Activated T-cell treated with anti-CD3 and anti-CD28 coated beads, Interleukin-2, amount 50 U/mL, for 72 hours (primary cell): ENCODE results near the gene UBE2E2. TPM values are rescaled to one million over a fixed set of nuclear protein-coding genes. Genes with fewer than 3 reads are reported as not detected.

Experiments used
- ATAC-seq, 2 donors: fragments of 150-1000 bp; cut with Tn5 transposase; replicated peaks in 1 of 2; 2 replicates each; pipeline ENCODE4 v1.10.0; 2021; ENCODE audit warnings: moderate library complexity in 2 of 2, mild to moderate bottlenecking in 1 of 2
- DNase-seq, 2 donors: peaks; one replicate each; pipeline ENCODE4 v3.0.0; 2021 to 2022; ENCODE audit warnings: mixed read lengths in 1 of 2
- H3K27ac Mint-ChIP-seq: one replicate; pipeline ENCODE4 v1.8.0; 2022; ENCODE audit warnings: mild to moderate bottlenecking, moderate library complexity, mixed read lengths
- H3K27me3 Mint-ChIP-seq: one replicate; pipeline ENCODE4 v1.8.0; 2022; ENCODE audit warnings: low read depth, mixed read lengths
- H3K36me3 Mint-ChIP-seq, 2 donors: one replicate each; pipeline ENCODE4 v1.8.0; 2022; ENCODE audit warnings: mixed read lengths in 2 of 2, mild to moderate bottlenecking in 1 of 2; ENCODE audit not compliant: insufficient read depth in 2 of 2
- H3K4me1 Mint-ChIP-seq: one replicate; pipeline ENCODE4 v1.8.0; 2022; ENCODE audit warnings: low read depth, mixed read lengths
- H3K4me3 Mint-ChIP-seq, 2 donors: one replicate each; pipeline ENCODE4 v1.8.0; 2022; ENCODE audit warnings: mild to moderate bottlenecking in 2 of 2, mixed read lengths in 2 of 2, moderate library complexity in 2 of 2
- H3K9me3 Mint-ChIP-seq, 2 donors: one replicate each; pipeline ENCODE4 v1.8.0; 2022; ENCODE audit warnings: mixed read lengths in 2 of 2
- total RNA-seq, 2 donors: library from RNA; stranded (reverse); gene quantifications; one replicate each; pipeline ENCODE4 v1.2.3, GENCODE V29; 2022

UBE2E2 gene
- total RNA-seq, 2 donors from 2014 or later = 11.8 to 11.9 TPM

GRCh38 chr3:23383875-23384274 lies 180.7 kb downstream of the UBE2E2 start:
- Mint-ChIP-seq H3K27me3 (no peaks in the 10 kb centered on the region), H3K9me3 (no peaks in the 10 kb centered on the region), H3K27ac (no peak overlapping the region), H3K36me3 (no peaks in the 10 kb centered on the region), H3K4me1 (no peaks in the 10 kb centered on the region), H3K4me3 (no peak overlapping the region)
- no peak for ATAC-seq
- DNase-seq = no peak

- ATAC-seq = no peak
- Mint-ChIP-seq H3K27me3 (no peaks in the 10 kb centered on the region), H3K4me1 (no peaks in the 10 kb centered on the region), H3K4me3 (no peak overlapping the region), H3K27ac (no peak overlapping the region), H3K9me3 (no peaks in the 10 kb centered on the region), H3K36me3 (peaks cover 0 to under 1% of the 10 kb centered on the region in 2 donors)
- DNase-seq = no peak
Observed at GRCh38 chr3:23385327-23385726, 182.2 kb downstream of the UBE2E2 start.

- no peaks in the 10 kb centered on the region for H3K9me3 Mint-ChIP-seq
- no peak overlapping the region for H3K4me3 Mint-ChIP-seq
- no peaks in the 10 kb centered on the region for H3K4me1 Mint-ChIP-seq
- peaks cover 0 to 4% of the 10 kb centered on the region in 2 donors for H3K36me3 Mint-ChIP-seq
- DNase-seq = no peak
- H3K27me3 Mint-ChIP-seq = no peaks in the 10 kb centered on the region
- ATAC-seq = no peak
- no peak overlapping the region for H3K27ac Mint-ChIP-seq
Observed at GRCh38 chr3:23387286-23387918, 184.3 kb downstream of the UBE2E2 start.

- H3K9me3 Mint-ChIP-seq = no peaks in the 10 kb centered on the region
Observed at GRCh38 chr3:23389089-23389488, 186.0 kb downstream of the UBE2E2 start.

GRCh38 chr3:23389686-23390085 lies 186.6 kb downstream of the UBE2E2 start:
- H3K4me3 Mint-ChIP-seq = no peak overlapping the region
- no peak overlapping the region for H3K27ac Mint-ChIP-seq
- H3K36me3 Mint-ChIP-seq = peaks cover 0 to 4% of the 10 kb centered on the region in 2 donors
- no peaks in the 10 kb centered on the region for H3K9me3 Mint-ChIP-seq
- ATAC-seq = no peak
- no peaks in the 10 kb centered on the region for H3K4me1 Mint-ChIP-seq
- no peak for DNase-seq
- H3K27me3 Mint-ChIP-seq = no peaks in the 10 kb centered on the region

More at GRCh38 chr3:23389089-23389488, 186.0 kb downstream of the UBE2E2 start:
- Mint-ChIP-seq H3K27me3 (no peaks in the 10 kb centered on the region), H3K27ac (no peak overlapping the region), H3K36me3 (peaks cover 0 to 4% of the 10 kb centered on the region in 2 donors), H3K4me3 (no peak overlapping the region), H3K4me1 (no peaks in the 10 kb centered on the region)
- ATAC-seq (no peak), DNase-seq (no peak)

GRCh38 chr3:23390446-23390845 lies 187.3 kb downstream of the UBE2E2 start:
- no peak for ATAC-seq
- no peak overlapping the region for H3K4me3 Mint-ChIP-seq
- peaks cover 0 to 4% of the 10 kb centered on the region in 2 donors for H3K36me3 Mint-ChIP-seq
- no peak overlapping the region for H3K27ac Mint-ChIP-seq
- H3K9me3 Mint-ChIP-seq = no peaks in the 10 kb centered on the region
- H3K27me3 Mint-ChIP-seq = no peaks in the 10 kb centered on the region
- DNase-seq = no peak
- no peaks in the 10 kb centered on the region for H3K4me1 Mint-ChIP-seq

- no peak for DNase-seq
- Mint-ChIP-seq H3K9me3 (no peaks in the 10 kb centered on the region), H3K27me3 (no peaks in the 10 kb centered on the region), H3K36me3 (peaks cover 0 to 4% of the 10 kb centered on the region in 2 donors), H3K4me1 (no peaks in the 10 kb centered on the region), H3K27ac (no peak overlapping the region), H3K4me3 (no peak overlapping the region)
- no peak for ATAC-seq
Observed at GRCh38 chr3:23390989-23391553, 187.9 kb downstream of the UBE2E2 start.

- ATAC-seq = no peak
- no peak overlapping the region for H3K27ac Mint-ChIP-seq
- no peaks in the 10 kb centered on the region for H3K9me3 Mint-ChIP-seq
- DNase-seq = no peak
- H3K4me3 Mint-ChIP-seq = no peak overlapping the region
- H3K36me3 Mint-ChIP-seq = peaks cover 0 to 4% of the 10 kb centered on the region in 2 donors
- peaks cover 6% of the 10 kb centered on the region for H3K4me1 Mint-ChIP-seq
- no peaks in the 10 kb centered on the region for H3K27me3 Mint-ChIP-seq
Observed at GRCh38 chr3:23395115-23395514, 192.0 kb downstream of the UBE2E2 start.

GRCh38 chr3:23396746-23397145 lies 193.6 kb downstream of the UBE2E2 start:
- H3K27ac Mint-ChIP-seq = no peak overlapping the region
- H3K9me3 Mint-ChIP-seq = no peaks in the 10 kb centered on the region
- no peak for DNase-seq
- H3K4me1 Mint-ChIP-seq = peaks cover 6% of the 10 kb centered on the region
- no peaks in the 10 kb centered on the region for H3K27me3 Mint-ChIP-seq
- H3K36me3 Mint-ChIP-seq = no peaks in the 10 kb centered on the region
- ATAC-seq = no peak
- no peak overlapping the region for H3K4me3 Mint-ChIP-seq

- DNase-seq (no peak), ATAC-seq (no peak)
- Mint-ChIP-seq H3K36me3 (no peaks in the 10 kb centered on the region), H3K9me3 (no peaks in the 10 kb centered on the region), H3K27ac (no peak overlapping the region), H3K4me3 (no peak overlapping the region), H3K27me3 (no peaks in the 10 kb centered on the region), H3K4me1 (peaks cover 20% of the 10 kb centered on the region)
Observed at GRCh38 chr3:23399221-23399620, 196.1 kb downstream of the UBE2E2 start.

- no peak for DNase-seq
- H3K4me3 Mint-ChIP-seq = no peak overlapping the region
- H3K27me3 Mint-ChIP-seq = no peaks in the 10 kb centered on the region
- peak; percentile 28 to 47 for ATAC-seq
- H3K4me1 Mint-ChIP-seq = peaks cover 16% of the 10 kb centered on the region
- H3K36me3 Mint-ChIP-seq = no peaks in the 10 kb centered on the region
- peak overlapping the region; percentile 12 for H3K27ac Mint-ChIP-seq
- H3K9me3 Mint-ChIP-seq = no peaks in the 10 kb centered on the region
Observed at GRCh38 chr3:23402728-23403492, 199.8 kb downstream of the UBE2E2 start.

- ATAC-seq (no peak), DNase-seq (no peak)
- H3K36me3 Mint-ChIP-seq = no peaks in the 10 kb centered on the region
- no peak overlapping the region for H3K4me3 Mint-ChIP-seq
- H3K27me3 Mint-ChIP-seq = no peaks in the 10 kb centered on the region
- no peaks in the 10 kb centered on the region for H3K9me3 Mint-ChIP-seq
- H3K27ac Mint-ChIP-seq = no peak overlapping the region
- peaks cover 16% of the 10 kb centered on the region for H3K4me1 Mint-ChIP-seq
Observed at GRCh38 chr3:23404246-23404645, 201.1 kb downstream of the UBE2E2 start.

GRCh38 chr3:23405081-23405480 lies 202.0 kb downstream of the UBE2E2 start:
- no peaks in the 10 kb centered on the region for H3K27me3 Mint-ChIP-seq
- no peaks in the 10 kb centered on the region for H3K9me3 Mint-ChIP-seq
- H3K36me3 Mint-ChIP-seq = no peaks in the 10 kb centered on the region
- no peak for ATAC-seq
- no peak overlapping the region for H3K27ac Mint-ChIP-seq
- H3K4me1 Mint-ChIP-seq = peaks cover 16% of the 10 kb centered on the region
- no peak for DNase-seq
- H3K4me3 Mint-ChIP-seq = no peak overlapping the region
